KBM-7 (cell line): ENCODE data around the gene AHRR.
"Not testable (repeated sequence)": the region's sequence is repeated elsewhere in the genome, so short reads cannot be mapped to it uniquely, and the experiment has no call there.

ENCODE experiments used
- DNase-seq: peaks from one replicate; pipeline ENCODE4 v3.0.0-alpha.2; 2015
- in situ Hi-C: fragments of 300-500 bp; cut with MboI; formaldehyde crosslinking; loops from 2 replicates; pipeline ENCODE4 v1.14.3; 2020; ENCODE audit warnings: low sequenced_read_pairs, low pct_unique_long_range_greater_than_20kb, mixed read lengths

AHRR gene

DNA sequence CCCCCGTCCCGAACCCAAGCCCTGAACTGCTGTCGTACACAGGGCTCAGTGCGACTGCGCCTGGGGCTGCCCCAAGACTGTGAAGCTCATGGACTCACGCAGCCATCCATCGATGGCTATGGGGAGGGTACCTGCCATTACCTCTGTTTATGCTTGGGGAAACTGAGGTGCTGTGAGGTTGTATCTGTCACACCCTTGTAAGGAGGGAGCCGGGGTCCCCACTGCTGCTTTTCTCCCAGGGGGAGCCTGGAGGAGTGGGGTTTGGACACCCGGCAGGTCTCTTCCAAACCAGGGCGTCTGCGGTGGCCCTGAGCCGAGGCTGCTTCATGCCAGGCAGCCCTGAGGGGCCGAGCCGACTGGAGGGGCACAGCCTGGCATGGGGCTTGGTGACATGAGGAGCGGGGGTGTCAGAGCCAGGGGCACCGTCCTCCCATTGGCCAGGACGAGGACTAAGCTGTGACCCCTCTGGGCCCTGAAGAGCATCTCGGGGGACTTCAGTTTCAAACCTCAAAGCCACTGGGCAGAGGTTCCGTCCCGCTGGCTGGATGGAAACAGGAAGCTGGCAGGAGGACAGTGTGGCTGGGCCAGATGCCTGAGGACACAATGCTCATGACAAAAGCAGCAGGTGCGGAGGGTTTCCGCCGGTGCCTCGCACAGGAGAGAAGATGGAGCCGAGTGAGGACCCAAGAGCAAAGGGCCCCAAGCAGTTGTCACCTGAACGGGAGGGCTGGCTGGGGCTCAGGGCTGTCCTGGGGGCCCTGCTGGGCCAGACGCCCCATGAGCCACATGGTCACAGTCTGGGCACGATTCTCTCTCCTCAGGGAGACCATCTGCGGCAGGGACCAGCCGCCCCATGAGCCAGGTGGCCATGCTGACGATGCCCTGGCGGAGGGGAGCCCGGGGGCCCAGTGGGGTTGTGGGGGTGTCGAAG, 67.0 kb downstream of the AHRR start:
- in situ Hi-C loops = no loop called here
- DNase-seq = no peak

- no peak for DNase-seq
- in situ Hi-C loops = no loop called here
These were observed 67.8 kb downstream of the AHRR start for GRCh38 chr5:389197-389821.

DNA sequence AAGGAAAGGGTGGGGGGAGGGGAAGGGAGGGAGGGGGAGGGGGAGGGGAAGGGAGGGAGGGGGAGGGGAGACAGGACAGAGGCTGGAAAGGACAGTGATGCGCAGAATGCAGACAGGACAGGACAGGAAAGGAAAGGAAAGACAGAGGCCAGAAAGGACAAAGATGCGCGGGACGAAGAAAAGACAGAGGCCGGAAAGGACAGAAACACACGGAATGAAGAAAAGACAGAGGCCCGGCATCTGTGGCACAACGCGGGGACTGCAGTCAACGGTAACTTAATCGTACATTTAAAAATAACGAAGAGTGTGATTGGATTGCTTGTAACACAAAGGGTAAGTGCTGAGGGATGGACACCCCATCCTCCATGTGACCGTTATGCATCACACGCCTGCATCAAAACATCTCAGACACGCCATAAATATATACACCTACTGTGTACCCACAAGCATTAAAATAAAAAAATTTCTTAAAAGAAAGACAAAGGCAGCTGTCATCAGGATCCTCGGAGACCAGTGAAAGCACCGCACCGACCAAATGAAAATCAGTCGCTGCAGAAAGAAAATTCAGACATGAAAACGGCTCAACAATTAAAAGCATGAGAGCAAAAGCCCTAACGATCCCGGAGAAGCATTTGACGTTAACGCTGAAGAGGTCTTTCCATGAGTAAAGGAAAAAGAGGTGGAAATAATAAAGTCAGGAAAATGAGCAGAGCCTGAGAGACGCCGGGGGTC, 68.5 kb downstream of the AHRR start:
- no peak for DNase-seq
- in situ Hi-C loops = no loop called here

DNA sequence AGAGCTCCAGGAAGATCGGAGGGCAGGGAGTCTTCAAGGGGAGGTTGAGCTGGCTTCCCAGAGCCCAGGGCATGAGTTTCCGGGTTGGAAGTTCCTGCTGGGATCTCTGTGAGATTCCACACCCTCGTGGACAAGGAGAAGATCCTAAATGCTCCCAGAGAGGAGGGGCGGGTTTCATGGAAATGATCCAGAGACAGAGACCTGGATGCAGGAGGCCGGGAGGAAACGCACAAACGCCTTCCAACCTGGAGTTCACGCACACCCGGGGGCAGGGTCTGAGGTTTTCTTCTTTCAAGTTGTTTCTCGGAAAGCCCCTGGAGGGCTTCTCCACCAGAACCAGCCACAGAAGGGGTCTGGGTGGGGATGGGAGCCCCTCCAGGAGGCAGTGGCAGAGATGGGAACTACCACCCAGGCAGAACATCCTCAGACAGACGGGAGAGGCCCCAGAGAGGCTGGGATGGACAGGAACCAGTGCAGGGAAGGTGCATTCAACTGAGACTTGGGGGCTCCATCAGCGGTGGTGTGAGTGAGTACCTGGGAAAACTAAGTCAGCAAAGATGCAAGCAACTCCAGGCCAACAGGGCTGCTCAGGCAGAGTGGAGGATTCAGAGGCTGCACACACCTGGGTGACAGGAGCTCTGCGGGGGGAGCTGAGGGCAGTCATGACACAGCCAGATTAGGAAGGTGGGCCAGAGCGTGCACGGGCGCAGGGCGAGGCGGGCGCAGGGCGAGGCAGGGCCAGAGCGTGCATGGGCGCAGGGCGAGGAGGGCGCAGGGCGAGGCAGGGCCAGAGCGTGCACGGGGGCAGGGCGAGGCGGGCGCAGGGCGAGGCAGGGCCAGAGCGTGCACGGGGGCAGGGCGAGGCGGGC, 69.3 kb downstream of the AHRR start:
- DNase-seq = no peak
- in situ Hi-C loops = no loop called here

- peak; percentile 97 for DNase-seq
- in situ Hi-C loops = no loop called here
These were observed 71.0 kb downstream of the AHRR start for GRCh38 chr5:392431-392988.

GRCh38 chr5:393846-394275, 72.3 kb downstream of the AHRR start:
- in situ Hi-C loops = no loop called here
- no peak for DNase-seq

DNA sequence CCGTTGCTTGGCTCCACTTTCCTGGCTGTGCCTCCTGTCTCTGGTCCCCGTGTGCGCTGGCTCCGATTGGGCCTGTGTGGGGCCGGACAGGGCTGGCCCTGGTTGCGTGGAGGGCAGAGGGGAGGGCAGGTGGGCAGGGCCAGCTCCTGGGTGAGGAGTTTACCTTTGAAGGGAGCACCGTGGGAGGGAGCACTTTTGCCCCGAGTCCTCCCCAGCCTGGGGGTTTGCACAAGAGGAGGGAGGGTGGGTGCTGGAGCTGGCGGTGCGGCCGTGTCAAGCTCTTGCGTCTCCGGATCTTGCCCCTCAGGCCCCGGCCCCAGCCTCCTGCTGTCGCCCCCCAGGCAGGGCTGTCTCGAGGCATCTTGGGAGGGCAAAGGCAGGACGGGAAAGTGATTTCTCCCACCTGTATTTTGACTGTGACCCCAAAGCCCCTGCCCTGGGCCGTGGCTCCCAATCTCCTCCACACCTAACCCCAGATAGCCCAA, 73.2 kb downstream of the AHRR start:
- DNase-seq = no peak
- in situ Hi-C loops = no loop called here

GRCh38 chr5:395156-395920, 73.8 kb downstream of the AHRR start:
- in situ Hi-C loops = no loop called here
- DNase-seq = no peak

GRCh38 chr5:395921-396530, 74.5 kb downstream of the AHRR start:
- DNase-seq = no peak
- in situ Hi-C loops = no loop called here

DNA sequence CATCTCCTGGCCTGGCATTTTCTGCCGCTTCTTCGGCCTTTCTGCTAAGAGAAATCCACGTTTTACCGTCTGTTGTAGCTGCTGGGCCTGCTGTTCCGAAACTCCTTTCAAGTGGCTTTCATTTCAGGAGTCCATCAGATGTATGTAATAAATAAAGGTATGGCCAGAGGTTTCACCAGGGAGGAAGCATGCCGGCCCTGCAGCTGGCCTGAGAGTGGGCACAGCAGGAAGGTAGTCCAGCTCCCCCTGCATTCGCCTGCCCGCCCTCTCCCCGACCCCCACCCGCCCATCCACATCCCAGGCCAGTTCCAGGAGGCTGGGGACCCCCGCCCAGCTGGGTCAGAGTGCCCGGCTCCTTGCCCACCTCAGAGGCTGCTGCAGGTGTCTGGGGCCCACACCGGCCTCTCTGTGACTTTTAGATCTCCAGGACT, 75.0 kb downstream of the AHRR start:
- DNase-seq = no peak
- in situ Hi-C loops = no loop called here

GRCh38 chr5:398141-398474, 76.6 kb downstream of the AHRR start:
- DNase-seq, in situ Hi-C loops: not testable (repeated sequence)

- in situ Hi-C loops = no loop called here
- no peak for DNase-seq
These were observed 77.2 kb downstream of the AHRR start for GRCh38 chr5:398475-399295.

DNA sequence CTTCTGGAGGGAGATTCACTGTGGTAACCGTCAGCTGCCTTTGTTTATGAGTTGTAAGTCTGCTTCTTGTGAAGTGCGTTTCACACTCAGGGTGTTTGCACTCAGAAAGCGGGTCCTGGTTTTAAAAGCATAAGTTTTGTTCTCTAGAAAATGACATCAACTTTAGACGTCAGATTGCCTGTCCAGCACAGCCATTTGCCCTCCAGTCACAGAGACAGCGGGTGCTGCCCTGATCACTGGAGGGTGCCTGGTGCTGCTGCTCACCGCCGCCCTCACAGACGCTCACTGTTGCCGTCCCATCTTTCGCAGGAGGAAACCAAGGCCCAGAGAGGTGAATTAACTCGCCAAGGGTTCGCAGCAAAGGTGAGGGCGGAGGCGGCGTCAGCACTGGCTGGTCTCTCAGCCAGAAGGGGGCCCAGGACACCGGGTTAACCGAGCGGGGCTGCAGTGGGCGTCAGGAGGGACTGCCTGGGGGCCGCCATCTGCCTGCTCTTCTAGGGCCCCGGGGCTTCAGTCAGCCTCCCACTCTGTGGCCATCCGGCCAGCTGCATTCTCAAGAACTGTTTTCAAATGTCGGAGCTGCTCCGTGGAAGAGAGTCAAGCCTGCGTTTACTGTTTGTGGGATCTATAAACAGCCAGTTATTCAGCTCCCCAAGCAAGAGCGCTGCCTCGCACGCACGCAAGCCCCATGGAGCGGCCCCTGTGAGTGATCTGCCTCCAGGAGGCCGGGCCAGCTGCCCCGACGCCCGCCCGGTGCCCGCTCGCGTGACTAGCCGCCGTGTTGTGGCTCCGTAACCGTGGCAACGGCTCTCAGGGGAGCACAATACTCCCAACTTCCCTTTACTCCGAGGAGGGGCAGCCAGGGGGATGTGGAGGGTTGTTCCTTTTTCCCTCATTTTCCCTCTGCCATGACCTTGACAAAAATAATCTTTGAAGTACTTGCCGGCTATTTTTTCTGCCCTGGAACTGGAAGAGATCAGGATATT, 78.1 kb downstream of the AHRR start:
- in situ Hi-C loops = no loop called here

GRCh38 chr5:400282-401145, 79.0 kb downstream of the AHRR start:
- no peak for DNase-seq
- in situ Hi-C loops = no loop called here

More for the DNA sequence above, 78.1 kb downstream of the AHRR start:
- peak; percentile 99 for DNase-seq
